HPDE6-E6E7 (cell line): Measurements from ENCODE around the gene ELF5.

Experiments used
- DNase-seq: peaks from one replicate; pipeline ENCODE4 v3.0.0; 2011; ENCODE audit warnings: missing footprints; ENCODE audit errors: extremely low spot score

Gene ELF5

DNA sequence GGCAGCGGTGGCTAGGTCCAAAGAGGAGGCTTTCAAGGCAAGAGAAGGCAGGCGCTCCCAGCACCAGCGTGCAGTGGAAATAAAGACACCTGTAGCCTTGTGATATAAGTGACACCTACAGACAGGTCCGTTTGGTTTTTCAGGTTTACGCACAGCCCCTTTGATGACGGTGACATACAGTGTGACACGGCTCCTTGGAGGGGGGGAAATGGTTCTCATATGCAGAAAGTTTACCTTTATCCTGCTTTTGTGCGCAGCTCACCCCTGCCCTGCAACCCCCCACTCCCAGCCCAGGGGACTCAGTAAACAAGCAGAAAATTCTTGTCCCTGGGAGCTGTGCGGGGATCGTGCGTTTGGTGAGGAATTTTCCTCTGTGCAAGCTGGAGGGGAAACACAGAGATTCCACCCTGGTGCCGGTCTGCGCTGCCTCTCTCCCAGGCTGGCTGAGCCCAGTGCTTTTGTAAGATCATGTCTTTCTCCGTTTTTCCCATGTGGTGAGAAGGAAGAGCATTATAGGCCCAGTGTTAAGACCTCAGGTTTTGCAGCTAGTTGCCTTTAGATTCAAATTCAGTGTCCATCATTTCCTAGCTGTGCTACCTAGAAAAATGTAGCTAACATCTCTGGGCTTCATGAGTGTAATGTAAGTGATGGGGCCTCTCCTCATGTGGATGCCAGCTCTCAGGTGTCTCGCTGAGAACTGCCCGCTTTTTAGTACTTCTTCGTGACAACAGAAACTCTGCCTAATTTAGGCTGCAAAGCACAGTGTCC, at the start of gene ELF5:
Gene ELF5 (minus strand): TSS at position 113 of the 768 bp plus-strand sequence. CDS start 8,045 bp downstream, outside the sequence.
- no peak for DNase-seq

DNA sequence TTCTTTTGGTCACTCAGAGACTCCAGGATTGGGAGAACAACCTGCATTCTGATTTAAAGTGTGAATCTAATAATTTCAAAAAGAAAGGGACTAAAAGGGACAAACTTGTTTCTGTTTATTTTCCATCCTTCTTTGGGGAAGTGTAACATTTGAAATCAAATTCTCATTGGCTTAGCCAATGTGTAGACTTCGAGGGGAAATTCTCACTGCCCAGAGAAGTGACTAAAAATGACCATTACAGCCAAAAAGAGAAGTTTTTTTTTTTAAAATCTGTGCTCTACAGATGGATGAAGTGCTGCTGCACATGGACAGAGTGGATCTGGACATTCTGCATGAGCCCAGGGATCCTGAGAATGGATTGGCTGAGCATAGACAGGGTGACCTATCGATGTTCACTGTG, 49.4 kb upstream of the ELF5 start:
- DNase-seq, result no peak

DNA sequence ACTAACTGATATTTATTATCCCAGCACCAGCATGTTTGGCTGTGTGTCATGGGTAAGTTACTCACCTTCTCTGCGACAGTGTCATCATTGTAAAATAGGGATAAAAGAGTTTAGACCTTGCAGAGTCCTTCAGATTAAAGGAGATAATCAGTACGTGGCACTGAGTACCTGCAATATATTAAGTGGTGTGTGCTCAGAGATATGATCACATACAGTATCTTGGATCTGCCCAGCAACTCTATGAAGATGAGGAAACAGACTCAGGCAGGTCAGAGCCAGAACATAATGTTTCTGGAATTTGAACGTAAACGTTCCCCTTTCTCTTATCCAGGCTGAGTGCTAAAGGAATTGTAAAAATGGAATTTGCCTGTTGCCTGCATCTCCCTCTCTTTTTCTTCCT, 46.9 kb upstream of the ELF5 start:
- DNase-seq, result no peak

DNA sequence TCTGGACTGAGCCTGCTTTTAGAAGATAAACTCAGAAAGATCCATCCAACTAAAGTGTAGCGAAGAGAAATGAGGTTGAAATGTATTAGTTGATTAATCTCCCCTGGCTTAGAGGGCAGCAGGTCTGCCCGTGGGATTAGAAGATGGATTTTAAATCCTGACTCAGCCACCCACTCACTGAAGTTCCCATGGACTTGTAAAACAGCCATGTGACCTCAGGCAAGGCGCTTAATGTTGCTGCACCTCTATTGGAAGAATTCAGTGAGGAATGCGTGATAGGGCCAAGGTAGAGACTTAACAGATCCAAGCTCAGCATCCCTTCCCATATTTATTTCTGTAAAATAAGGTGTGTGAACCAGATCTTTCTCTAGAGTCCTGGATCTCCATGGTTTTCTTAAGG, 45.1 kb upstream of the ELF5 start:
- no peak for DNase-seq

DNA sequence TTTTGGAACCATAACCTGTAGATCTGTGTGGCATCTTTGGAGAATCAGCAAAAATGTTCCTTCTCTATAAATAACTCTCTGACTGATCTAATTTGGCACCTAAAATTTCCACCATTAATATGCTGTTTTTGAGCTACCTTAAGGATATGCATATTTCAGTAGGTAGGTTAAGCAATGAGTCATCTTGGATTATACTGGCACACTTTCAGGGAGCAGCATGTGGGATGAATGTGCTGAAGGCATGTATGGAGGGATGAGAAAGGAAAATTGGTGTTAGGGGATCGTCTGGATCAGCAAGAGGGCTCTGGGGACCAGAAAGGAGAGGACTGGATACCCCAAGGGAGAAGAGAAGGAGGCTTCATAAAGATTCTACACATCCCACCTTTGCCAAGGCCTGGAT, 44.6 kb upstream of the ELF5 start:
- no peak for DNase-seq

DNA sequence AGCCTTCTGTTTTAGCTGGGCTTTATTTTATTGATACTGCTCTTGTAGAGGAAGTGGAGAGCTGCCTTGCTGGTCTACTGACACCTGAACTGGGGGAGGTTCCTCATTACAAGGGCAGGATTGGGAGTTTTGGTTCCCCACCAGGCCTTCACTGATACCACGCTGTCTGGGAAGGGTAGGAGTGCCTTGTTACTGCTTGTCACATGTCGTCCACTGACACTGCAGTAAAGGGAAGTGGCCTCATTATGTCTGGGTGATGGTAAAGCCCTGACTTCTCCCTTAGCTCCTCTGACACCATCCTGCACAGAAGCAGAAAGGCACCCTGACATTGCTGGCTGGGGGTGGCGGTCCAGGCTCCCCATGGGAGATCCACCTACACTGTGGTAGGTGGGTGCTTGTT, 38.7 kb upstream of the ELF5 start:
- DNase-seq, result no peak

DNA sequence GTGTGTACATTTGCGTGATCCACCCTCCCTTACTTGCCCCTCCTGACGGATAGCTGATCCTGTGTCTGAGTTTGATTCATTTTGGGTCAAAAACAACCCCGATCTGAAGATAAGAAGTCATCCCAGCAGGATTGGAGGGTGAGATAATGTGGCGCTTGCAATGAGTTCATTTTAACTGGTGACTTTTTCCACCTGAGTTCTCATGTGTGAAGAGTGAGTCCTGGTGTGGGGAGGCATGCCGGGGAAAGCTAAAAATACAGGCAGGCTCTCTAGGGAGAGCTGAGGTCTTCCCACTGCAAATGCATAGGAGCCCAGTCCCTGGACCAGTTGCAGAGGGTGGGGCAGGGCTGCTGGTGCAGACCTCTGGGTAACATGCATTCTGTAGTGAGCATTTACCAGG, 35.7 kb upstream of the ELF5 start:
- DNase-seq, result no peak

DNA sequence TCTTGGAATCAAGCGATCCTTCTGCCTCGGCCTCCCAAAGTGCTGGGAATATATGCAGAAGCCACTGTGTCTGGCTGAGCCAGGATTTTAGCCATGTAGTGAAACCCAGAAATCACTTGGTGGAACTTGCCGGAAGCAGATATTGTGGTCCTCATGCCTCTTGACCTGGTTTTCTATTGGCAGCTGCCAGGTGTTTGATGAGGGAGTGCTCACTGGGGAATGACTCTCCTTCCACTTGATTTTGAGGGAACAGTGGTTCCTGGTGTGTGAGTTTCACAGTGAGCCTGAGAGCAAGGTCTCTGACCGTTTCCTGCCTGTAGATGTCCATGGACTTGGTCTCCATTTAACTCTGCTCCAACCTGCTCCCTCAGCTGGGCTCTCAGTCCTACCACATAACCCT, 34.7 kb upstream of the ELF5 start:
- DNase-seq, result no peak

DNA sequence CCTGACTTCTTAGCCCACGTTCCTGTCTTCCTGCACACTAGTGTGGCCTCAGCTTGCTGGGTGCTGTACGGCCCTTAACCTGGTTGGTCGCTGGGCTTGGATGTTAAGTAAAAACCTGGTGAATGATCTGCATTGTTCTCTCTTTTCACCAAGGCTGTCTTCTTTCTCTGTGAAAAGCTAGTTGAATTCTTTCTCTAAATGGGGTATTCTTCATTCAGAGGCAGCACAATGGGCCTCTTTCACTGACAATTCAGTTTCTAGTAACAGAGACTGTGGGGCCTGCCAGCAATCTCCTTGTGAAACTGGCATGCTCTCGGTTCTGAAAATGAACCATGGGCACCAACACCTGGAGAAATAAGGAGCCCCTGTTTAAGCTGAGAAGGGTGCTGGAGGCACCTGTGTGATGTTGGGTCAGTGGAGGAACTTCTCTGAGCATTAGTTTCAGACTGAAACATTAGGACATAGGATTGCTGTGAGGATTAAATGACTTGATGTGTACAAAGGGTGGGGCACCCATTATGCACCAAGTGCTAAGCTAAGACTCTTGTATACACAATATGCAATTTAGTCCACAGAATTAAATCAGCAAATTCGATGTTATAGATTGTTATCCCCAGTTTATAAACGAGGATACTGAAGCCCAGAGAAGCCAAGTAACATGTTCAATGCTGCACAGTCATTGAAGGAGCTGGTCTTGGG, 33.1 kb upstream of the ELF5 start:
- no peak for DNase-seq

DNA sequence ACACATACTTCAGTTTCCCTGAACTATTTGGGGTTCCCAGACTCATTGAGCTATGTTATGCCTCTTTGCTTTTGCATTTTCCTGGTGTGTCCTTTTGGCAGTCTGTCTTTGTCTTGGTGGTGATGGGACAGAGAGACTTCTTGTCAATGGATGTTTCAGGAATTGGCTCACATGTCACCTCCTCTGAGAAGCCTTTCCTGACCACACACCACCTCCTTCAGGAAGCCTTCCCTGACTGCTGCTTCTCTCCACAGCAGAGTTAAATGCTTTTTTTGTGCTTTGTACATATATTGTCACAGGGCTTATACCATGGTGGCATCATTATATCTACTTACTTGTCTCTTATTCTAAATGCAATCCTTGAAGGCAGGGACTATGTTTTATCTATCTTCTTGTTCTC, 28.5 kb upstream of the ELF5 start:
- DNase-seq, result no peak

DNA sequence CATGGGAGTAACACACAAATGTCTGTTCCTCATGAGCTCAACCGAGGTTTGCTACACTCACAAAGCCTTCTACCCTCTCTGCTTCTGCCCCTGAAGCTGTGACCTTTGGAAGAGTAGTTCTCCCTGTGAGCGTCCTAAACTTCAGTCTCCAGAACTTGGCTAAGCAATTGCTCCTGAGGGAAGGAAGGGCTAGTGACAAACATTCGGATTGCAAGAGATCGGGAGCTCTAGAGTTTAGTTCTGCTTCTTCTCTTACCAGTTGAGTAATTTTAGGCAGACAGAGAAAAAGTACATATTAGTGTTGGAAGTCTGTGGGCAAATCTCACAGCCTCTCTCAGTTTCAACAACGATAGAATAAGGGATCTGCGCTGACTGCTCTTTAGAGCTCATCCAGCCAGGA, 27.3 kb upstream of the ELF5 start:
- no peak for DNase-seq

DNA sequence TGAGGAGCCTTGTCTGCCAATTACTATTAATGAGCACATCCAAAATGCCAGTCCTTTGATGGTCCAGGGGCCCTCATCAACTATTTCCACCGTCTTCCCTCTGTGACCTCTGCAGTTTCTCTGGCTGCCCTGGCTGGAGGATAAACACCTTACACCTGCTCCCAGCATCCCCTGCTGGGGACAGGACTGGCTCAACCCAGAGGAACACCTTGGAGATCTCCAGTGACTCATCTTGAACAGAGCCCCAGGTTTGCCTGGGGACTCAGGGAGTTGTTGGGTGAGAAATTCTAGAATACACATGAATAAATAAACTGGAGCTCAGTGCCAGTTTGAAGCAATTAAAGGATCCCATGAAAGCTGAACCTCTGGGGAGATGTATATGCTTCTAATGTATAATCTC, 24.0 kb upstream of the ELF5 start:
- DNase-seq, result peak; percentile 29

DNA sequence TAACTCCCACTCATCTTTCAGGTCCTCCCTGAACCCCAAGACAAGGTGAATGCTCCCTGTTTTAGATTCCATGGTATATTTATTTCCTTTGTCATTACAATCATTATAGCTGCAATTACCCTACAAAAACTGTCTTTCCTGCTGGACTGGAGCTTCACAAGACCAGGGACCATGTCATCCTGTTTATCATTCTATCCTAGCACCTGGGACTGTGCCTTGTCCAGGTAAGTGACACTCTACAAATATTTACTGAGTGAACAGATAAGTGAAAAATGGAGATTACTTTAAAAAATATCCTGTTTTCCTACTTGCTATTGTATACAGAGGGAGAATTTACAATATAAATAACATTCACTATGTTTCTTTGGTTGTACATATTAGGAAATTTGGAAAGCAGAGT, 22.5 kb upstream of the ELF5 start:
- DNase-seq, result no peak

DNA sequence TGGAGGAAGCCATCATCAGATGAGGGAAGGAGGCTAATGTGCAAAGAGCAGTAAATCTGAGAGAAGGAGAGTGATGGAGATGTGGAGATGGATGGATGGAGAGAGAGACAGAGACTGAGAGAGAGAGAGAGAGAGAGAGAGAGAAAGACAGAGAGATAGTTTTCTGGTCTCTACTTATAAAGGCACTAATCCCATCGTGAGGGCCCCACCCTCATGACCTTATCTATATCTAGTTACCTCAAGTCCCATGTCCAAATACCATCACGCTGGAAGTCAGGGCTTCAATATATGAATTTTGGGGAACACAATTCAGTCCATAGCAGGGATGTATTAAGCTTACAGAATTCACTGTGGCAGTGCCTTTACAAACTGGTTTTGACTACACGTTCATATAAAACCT, 21.2 kb upstream of the ELF5 start:
- no peak for DNase-seq

DNA sequence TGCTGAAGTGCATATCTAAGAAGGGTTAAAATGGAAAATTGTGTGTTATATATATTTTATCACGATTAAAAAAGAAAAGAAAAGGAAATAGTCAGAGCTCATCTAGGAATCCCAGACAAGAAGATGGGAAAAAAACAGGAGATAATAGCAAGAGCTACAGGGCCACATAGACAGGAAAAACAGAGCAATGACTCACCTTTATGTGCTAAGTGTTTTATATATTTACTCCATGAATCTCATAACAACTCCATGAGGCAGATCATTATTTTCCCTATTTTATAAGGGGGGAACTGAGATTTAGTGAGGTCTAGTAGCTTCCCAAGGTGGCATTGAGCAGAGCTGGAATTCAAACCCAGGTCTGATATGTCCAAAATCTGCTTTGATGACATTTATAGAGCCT, 18.1 kb upstream of the ELF5 start:
- no peak for DNase-seq

DNA sequence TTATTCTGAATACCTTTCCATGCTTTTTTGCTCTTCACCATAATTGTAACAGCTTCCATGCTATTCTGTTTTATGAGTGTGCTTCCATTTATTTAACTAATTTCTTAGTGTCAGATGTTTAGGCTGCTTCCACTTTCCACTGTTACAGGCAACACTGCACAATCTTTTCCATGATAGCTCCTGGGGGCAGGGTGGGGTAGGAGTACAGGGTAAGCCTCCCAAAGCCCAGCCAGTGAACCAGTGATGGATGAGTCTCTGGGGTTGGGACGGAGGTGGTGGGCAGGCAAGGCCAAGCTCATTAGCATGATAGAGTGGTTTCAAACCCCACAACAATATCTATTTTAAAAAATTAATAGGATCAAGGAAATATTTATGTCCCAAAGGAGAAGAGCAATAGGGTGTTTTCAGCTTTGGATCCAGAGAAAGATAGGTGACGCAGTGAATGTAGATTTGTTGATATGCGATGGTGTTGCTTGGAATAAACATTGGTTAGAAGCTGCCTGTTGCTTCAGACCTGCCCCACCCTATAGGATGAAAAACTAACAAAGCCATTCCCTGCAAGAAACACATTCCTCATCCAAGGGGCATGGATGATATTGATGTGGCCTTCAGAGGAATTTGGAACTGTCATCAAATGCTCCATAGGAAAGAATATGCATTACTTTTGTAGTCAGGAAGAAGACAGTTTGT, 17.1 kb upstream of the ELF5 start:
- no peak for DNase-seq

DNA sequence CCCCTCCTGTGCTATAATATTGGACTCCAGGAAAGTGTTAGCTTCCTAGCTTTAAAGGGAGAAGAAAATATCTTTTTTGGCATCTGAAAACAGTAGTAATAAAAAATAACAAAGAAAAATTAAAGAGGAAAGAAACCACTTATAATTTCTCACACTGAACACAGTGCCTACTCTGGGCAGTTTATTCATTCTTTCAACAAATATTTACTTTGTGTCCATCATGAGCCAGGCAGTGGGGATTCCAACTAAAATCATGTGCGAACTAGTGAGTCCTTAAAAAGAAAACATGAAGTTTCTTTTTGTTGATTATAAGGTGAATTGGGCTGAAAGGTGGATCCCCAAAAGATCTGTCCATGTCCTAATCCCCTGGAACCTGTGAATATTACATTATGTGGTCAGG, 16.0 kb upstream of the ELF5 start:
- no peak for DNase-seq

DNA sequence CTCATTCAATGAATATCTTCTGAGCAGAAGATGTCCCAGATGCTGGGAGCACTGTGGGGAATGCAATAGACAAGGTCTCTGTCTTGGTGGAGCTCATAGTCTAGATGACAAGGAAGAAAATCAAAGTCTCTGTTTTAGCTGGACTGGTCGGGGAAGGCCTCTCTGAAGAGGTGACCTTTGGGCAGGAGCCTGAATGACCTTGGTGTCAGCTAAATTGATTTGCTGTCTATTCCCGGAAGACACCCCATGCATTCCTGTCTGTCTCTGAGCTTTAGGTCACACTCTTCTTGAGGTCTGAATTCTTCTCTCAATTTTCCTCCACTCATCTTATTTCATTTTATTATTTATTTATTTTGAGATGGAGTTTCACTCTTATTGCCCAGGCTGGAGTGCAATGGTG, 14.5 kb upstream of the ELF5 start:
- DNase-seq, result no peak

DNA sequence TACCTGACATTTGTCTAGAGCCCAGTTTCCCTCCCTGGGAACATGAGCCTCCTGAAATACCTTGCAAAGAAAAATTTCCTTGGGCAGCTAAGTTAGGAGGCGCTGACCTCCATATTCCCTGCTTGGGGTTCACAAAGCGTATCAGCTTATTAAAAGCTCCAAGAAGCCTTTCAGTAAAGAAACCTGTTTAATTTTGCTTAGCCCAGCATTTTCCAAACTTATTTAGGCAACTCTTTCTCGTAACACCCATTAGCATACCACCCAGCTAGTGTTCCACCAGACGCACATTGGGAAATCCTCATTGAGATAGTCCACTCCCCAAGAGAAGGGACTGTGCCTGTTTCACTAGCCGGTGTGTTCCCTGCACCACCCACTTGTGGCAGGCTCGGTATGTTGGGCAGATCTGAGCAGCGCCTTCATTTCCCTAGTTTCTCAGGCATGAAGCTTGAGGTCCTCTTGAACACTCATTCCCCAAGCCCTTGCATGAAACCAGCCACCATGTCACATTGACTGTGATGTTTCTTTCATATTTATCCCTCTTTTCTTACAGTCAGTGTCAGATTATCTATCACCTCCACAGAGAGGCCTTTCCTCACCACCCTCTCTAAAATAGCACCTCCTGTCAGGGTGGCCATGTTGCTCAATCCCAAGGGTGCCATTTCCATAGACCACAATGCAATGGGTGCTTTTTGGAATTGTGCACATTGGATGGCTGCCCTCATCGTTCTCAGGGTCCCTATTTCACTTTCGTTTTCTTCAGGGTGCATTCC, 12.5 kb upstream of the ELF5 start:
- DNase-seq, result no peak

DNA sequence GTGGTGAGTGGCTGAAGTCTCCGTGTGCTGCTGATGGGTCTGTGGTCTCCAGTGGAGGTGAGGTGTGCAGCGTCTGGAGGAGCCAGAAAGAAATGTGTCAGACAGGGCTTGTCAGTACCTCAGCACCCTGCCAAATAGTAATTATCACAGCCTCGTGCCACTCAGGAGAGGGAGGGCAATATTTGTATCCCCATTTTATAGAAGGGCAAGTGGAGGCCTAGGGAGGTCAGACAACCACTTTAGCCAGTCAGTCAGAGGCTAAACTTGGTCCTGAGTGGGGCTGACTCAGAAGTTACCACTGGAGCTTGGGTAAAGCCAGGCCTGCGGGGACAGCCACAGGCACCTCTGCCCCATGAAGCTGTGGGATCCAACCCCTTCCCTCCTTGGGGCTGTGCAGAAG, 11.5 kb upstream of the ELF5 start:
- DNase-seq, result no peak

DNA sequence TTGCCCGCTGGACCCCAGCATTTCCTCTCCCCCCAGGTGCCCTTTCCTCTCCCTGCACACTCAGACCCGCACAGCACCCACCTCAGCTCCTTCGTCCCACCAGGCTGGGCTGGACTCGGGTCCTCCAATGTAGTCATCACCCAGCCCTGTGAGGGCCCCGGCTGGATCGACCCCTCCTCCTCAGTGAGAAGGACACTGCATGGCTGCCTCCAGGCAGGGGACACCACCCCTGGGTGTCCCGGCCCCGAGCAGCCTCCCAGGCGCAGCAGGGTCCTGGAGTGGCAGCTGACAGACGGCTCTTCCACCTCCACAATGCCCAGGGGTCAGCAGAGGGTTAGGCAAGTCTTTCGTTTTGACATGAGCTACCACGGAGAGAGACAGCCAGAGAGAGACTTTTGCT, 11.1 kb upstream of the ELF5 start:
- no peak for DNase-seq

DNA sequence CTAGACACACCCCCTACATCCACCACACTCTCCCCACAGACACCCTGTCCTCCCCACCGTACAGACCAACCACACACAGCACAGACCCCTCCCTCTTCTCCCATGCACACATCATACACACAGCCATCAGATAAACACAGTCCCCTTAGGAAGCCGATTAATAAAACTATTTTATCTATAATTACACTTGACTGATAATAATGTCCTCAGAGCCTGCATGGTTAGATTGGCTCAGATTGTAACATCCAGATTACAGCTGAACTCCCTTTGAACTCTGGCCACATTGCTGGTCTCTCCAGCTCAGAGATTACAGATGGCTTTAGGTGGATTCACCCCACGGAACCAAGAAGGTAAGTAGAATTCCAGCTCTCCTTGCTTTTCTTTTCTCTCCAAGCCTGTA, 9.5 kb upstream of the ELF5 start:
- DNase-seq, result no peak
